GM12878 (cell line): ENCODE results near the gene TPR.

Experiments
- ASH2L ChIP-seq: fragments of 300-600, 200-600 bp; sonication (generic); IDR thresholded peaks from 2 replicates; pipeline ENCODE4 v1.6.1; 2017; ENCODE audit warnings: low read depth, mild to moderate bottlenecking, borderline replicate concordance
- ATF7 ChIP-seq: fragments of 450-650 bp; IDR thresholded peaks from 2 replicates; pipeline ENCODE4 v1.6.1; 2016; ENCODE audit warnings: low read depth, mild to moderate bottlenecking
- BHLHE40 ChIP-seq, 2 experiments: fragments of 450-650 bp in 1 of 2; IDR thresholded peaks; 2 replicates each; pipeline ENCODE4 v1.6.1; 2011 to 2017; ENCODE audit warnings: low read depth in 2 of 2, borderline replicate concordance in 1 of 2, improper control_type of control experiment in 1 of 2, low read length in 1 of 2, mild to moderate bottlenecking in 1 of 2
- BRCA1 ChIP-seq: IDR thresholded peaks from 2 replicates; pipeline ENCODE4 v1.6.1; 2011; ENCODE audit warnings: low read depth, low read length, improper control_type of control experiment
- NFIC ChIP-seq: IDR thresholded peaks from 2 replicates; pipeline ENCODE4 v1.6.1; 2012; ENCODE audit warnings: low read depth, mild to moderate bottlenecking, inconsistent platforms, low read length, moderate library complexity
- POLR2A ChIP-seq: IDR thresholded peaks from 2 replicates; pipeline ENCODE4 v1.6.1; 2011; ENCODE audit warnings: low read depth, mild to moderate bottlenecking, low read length
- TF ChIP-seq, protein P1 (sequence below), 3 experiments: IDR thresholded peaks in 2 of 3; conservative IDR thresholded peaks in 1 of 3; 2 replicates each; pipeline ENCODE4 v1.5.1; 2011; ENCODE audit warnings: low read depth in 3 of 3, low read length in 3 of 3, mild to moderate bottlenecking in 3 of 3, control low read depth in 2 of 3, moderate library complexity in 2 of 3, inconsistent platforms in 1 of 3, mixed read lengths in 1 of 3; ENCODE audit not compliant: control insufficient read depth in 2 of 3, insufficient read depth in 1 of 3; ENCODE audit errors: extremely low read depth in 1 of 3

- TF ChIP-seq ATF7 (no peak), NFIC (no peak), ASH2L (no peak), BHLHE40 (IDR thresholded peaks at IDR 0.05; ENCODE audit: borderline replicate concordance in 1 of 2, low read depth in 2 of 2, low read length in 1 of 2) (no peak), POLR2A (no peak), BRCA1 (no peak)
- TF ChIP-seq, protein P1, sequence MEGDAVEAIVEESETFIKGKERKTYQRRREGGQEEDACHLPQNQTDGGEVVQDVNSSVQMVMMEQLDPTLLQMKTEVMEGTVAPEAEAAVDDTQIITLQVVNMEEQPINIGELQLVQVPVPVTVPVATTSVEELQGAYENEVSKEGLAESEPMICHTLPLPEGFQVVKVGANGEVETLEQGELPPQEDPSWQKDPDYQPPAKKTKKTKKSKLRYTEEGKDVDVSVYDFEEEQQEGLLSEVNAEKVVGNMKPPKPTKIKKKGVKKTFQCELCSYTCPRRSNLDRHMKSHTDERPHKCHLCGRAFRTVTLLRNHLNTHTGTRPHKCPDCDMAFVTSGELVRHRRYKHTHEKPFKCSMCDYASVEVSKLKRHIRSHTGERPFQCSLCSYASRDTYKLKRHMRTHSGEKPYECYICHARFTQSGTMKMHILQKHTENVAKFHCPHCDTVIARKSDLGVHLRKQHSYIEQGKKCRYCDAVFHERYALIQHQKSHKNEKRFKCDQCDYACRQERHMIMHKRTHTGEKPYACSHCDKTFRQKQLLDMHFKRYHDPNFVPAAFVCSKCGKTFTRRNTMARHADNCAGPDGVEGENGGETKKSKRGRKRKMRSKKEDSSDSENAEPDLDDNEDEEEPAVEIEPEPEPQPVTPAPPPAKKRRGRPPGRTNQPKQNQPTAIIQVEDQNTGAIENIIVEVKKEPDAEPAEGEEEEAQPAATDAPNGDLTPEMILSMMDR (IDR thresholded peaks at IDR 0.05 in 2 of 3, conservative IDR thresholded peaks at IDR 0.05 in 1 of 3; ENCODE audit: control insufficient read depth in 2 of 3, extremely low read depth in 1 of 3, insufficient read depth in 1 of 3, low read depth in 3 of 3, low read length in 3 of 3), result no peak
Measured at GRCh38 chr1:186300056-186300455, 75.0 kb downstream of the TPR start.
